PFSK-1 (cell line): Measurements from ENCODE around the gene ATXN1.

ENCODE experiments used
- FOXP2 ChIP-seq: optimal IDR thresholded peaks from 2 replicates; pipeline ENCODE3; 2011; ENCODE audit warnings: borderline replicate concordance, control low read depth, inconsistent platforms; ENCODE audit not compliant: insufficient read depth; ENCODE audit errors: extremely low read length, extremely low read depth
- POLR2AphosphoS5 ChIP-seq: IDR thresholded peaks from 2 replicates; pipeline ENCODE4 v1.6.1; 2012; ENCODE audit warnings: low read depth, mild to moderate bottlenecking, control low read depth, low read length, moderate library complexity
- SIN3A ChIP-seq: IDR thresholded peaks from 2 replicates; pipeline ENCODE4 v1.6.1; 2012; ENCODE audit warnings: mild to moderate bottlenecking, low read length, moderate library complexity, borderline replicate concordance; ENCODE audit not compliant: insufficient read depth
- TAF1 ChIP-seq: IDR thresholded peaks from 2 replicates; pipeline ENCODE4 v1.6.1; 2012; ENCODE audit warnings: low read length, control low read depth, borderline replicate concordance; ENCODE audit not compliant: insufficient read depth
- TF ChIP-seq, protein P1 (sequence below), 2 experiments: IDR thresholded peaks; 2 replicates each; pipeline versions ENCODE4 v1.6.1 to v1.8.0; 2011 to 2012; ENCODE audit warnings: low read depth in 2 of 2, low read length in 2 of 2, control low read depth in 1 of 2, inconsistent platforms in 1 of 2, mild to moderate bottlenecking in 1 of 2, moderate library complexity in 1 of 2; ENCODE audit not compliant: insufficient read depth in 1 of 2

The ATXN1 gene

DNA sequence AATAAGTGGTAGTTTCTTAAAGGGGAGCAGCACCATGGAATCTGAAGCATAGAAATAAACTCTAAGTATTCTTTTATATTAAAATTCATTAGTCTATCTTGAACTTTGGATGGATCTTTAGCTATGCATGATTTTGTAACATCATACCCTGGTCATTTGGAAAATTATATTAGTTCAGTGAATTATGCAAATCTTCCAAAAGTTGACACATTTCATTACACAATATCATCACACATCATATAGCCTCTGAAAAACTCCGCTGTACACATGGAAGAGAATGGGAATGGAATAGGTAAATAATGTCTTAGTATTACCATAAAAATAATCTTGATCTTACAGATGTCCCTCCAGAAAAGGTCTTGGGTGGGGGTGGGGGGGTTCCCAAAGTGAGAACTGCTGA lies 96.1 kb downstream of the ATXN1 start:
- TF ChIP-seq, protein P1, sequence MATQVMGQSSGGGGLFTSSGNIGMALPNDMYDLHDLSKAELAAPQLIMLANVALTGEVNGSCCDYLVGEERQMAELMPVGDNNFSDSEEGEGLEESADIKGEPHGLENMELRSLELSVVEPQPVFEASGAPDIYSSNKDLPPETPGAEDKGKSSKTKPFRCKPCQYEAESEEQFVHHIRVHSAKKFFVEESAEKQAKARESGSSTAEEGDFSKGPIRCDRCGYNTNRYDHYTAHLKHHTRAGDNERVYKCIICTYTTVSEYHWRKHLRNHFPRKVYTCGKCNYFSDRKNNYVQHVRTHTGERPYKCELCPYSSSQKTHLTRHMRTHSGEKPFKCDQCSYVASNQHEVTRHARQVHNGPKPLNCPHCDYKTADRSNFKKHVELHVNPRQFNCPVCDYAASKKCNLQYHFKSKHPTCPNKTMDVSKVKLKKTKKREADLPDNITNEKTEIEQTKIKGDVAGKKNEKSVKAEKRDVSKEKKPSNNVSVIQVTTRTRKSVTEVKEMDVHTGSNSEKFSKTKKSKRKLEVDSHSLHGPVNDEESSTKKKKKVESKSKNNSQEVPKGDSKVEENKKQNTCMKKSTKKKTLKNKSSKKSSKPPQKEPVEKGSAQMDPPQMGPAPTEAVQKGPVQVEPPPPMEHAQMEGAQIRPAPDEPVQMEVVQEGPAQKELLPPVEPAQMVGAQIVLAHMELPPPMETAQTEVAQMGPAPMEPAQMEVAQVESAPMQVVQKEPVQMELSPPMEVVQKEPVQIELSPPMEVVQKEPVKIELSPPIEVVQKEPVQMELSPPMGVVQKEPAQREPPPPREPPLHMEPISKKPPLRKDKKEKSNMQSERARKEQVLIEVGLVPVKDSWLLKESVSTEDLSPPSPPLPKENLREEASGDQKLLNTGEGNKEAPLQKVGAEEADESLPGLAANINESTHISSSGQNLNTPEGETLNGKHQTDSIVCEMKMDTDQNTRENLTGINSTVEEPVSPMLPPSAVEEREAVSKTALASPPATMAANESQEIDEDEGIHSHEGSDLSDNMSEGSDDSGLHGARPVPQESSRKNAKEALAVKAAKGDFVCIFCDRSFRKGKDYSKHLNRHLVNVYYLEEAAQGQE (IDR thresholded peaks at IDR 0.05; ENCODE audit: insufficient read depth in 1 of 2, low read depth in 2 of 2, low read length in 2 of 2): no peak
- TF ChIP-seq TAF1 (no peak), POLR2AphosphoS5 (no peak), FOXP2 (no peak), SIN3A (no peak)

DNA sequence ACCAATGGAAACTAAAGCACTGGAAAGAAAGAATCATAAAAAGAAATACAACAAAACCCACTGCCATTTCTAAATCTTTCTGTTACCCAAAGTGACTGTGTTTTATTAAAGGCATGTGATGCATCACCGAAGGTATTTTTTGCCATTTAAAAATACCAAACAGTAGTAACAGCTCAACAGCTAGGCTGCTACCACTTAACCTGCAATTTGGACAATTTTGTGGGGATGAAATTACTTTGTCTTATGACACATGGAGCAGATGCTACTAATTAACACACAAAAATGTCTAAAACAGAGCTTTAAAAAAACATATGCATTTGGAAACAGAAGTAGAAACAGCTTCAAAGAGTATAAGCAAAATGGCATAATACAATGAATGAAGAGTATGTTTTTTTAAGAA lies 97.4 kb downstream of the ATXN1 start:
- TF ChIP-seq FOXP2: no peak
- TF ChIP-seq TAF1: no peak
- TF ChIP-seq POLR2AphosphoS5: no peak
- TF ChIP-seq, protein P1 (IDR thresholded peaks at IDR 0.05; ENCODE audit: insufficient read depth in 1 of 2, low read depth in 2 of 2, low read length in 2 of 2): no peak
- no peak for TF ChIP-seq SIN3A

DNA sequence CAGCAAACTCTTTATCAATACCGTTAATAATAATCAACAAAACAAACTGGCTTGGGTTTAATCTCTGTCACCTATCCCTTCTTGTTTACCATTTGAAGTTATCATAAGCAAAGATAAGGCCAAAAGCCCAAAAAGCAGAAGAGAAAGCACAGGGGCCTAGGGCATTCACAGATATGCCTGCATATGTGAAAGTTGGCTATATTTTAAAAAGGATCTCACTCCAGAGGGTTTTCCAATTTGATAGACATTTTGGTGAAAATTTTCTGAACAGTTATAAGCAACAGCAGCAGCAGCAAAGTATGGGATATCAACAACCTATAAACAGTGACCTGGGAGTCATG lies 101.1 kb downstream of the ATXN1 start:
- TF ChIP-seq SIN3A: no peak
- TF ChIP-seq TAF1: no peak
- TF ChIP-seq, protein P1 (IDR thresholded peaks at IDR 0.05; ENCODE audit: insufficient read depth in 1 of 2, low read depth in 2 of 2, low read length in 2 of 2): no peak
- TF ChIP-seq POLR2AphosphoS5: no peak
- TF ChIP-seq FOXP2: no peak

DNA sequence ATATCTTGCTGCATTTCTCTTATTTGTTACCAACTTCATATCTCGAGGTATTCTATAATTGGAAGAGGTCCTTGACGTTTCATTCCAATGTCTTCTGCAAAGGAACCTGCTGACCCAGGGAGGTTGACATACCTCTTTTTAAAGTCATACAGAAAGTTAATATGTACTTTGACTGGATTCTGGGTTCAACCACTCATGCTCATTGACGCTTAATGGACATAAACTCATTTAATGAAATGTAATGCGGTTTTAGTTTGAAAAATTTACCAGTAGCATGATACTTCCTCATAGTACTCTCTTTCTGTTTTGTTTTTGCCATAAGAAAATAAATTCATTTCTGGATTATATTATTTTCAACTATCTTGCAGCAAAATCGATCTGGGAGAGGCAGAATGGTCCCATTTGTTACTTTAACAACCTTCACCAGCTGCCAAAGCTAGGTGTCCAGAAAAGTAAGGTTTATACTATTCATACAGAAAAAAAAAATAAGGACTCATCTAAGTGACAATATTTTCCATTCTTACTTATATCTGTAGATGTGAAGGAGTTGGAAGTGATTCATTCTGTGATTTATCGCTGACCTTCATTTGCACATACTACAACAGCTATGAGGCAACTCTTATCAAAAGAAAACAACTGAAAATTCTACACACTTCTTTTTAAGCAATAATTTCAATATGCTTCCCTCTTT lies 101.6 kb downstream of the ATXN1 start:
- TF ChIP-seq, protein P1 (IDR thresholded peaks at IDR 0.05; ENCODE audit: insufficient read depth in 1 of 2, low read depth in 2 of 2, low read length in 2 of 2): no peak
- TF ChIP-seq TAF1 (no peak), FOXP2 (no peak), POLR2AphosphoS5 (no peak), SIN3A (no peak)
